GM19035 (cell line): ENCODE measurements around the gene MYMX.

Experiments
- ATAC-seq: cut with Tn5 transposase; IDR thresholded peaks from one replicate; pipeline ENCODE4 v1.9.1; 2021; ENCODE audit not compliant: unreplicated experiment

The MYMX gene

GRCh38 chr6:44249082-44249748 lies 32.5 kb downstream of the MYMX start:
- no peak for ATAC-seq

GRCh38 chr6:44250067-44250717 lies 33.5 kb downstream of the MYMX start:
- no peak for ATAC-seq

GRCh38 chr6:44250718-44251123 lies 34.0 kb downstream of the MYMX start:
- no peak for ATAC-seq

- ATAC-seq = no peak
Observed at GRCh38 chr6:44251576-44252524, 35.1 kb downstream of the MYMX start.

GRCh38 chr6:44253307-44254101 lies 36.8 kb downstream of the MYMX start:
- ATAC-seq = no peak

- no peak for ATAC-seq
Observed at GRCh38 chr6:44254191-44255104, 37.7 kb downstream of the MYMX start.

- ATAC-seq = no peak
Observed at GRCh38 chr6:44255105-44255808, 38.5 kb downstream of the MYMX start.

- ATAC-seq = no peak
Observed at GRCh38 chr6:44255871-44256774, 39.4 kb downstream of the MYMX start.

GRCh38 chr6:44256775-44257024 lies 40.0 kb downstream of the MYMX start:
- no peak for ATAC-seq

- peak; percentile 47 for ATAC-seq
Observed at GRCh38 chr6:44257025-44257752, 40.5 kb downstream of the MYMX start, which contains the start of gene SLC35B2. SLC35B2 (minus strand) TSS chr6:44257528; CDS start chr6:44257410, 118 bp downstream.

GRCh38 chr6:44257753-44258324 lies 41.1 kb downstream of the MYMX start:
- ATAC-seq = no peak

GRCh38 chr6:44258325-44258863 lies 41.7 kb downstream of the MYMX start:
- no peak for ATAC-seq

- ATAC-seq = no peak
Observed at GRCh38 chr6:44258921-44259320, 42.2 kb downstream of the MYMX start.

- ATAC-seq = no peak
Observed at GRCh38 chr6:44260011-44260410, 43.3 kb downstream of the MYMX start.

- no peak for ATAC-seq
Observed at GRCh38 chr6:44260451-44261297, 43.9 kb downstream of the MYMX start.

GRCh38 chr6:44261581-44261980 lies 44.9 kb downstream of the MYMX start:
- ATAC-seq = no peak
